Ovary (tissue), 9 donors: ENCODE results near the gene ZNF790. TPM values are rescaled to one million over a fixed set of nuclear protein-coding genes. Genes with fewer than 3 reads are reported as not detected.
"Not testable (repeated sequence)": the region's sequence is repeated elsewhere in the genome, so short reads cannot be mapped to it uniquely, and the experiment has no call there.

ENCODE experiments used
- DNase-seq, 5 donors: peaks; one replicate each; pipeline ENCODE4 v3.0.0-alpha.2; 2019 to 2020
- H3K27ac ChIP-seq, 2 donors: fragments of 200-600 bp; one replicate each; pipeline versions ENCODE4 v1.5.1 to v1.8.0; 2019 to 2022
- H3K27me3 ChIP-seq: fragments of 200-600 bp; one replicate; pipeline ENCODE4 v1.8.0; 2022
- H3K36me3 ChIP-seq: fragments of 200-600 bp; sonication (generic); one replicate; pipeline ENCODE4 v1.5.1; 2019
- H3K4me1 ChIP-seq: one replicate; pipeline ENCODE4 v1.8.1; 2013; ENCODE audit warnings: mild to moderate bottlenecking, moderate library complexity; ENCODE audit not compliant: insufficient read depth
- H3K4me3 ChIP-seq: fragments of 200-600 bp; sonication (generic); one replicate; pipeline ENCODE4 v1.5.1; 2017
- H3K9me3 ChIP-seq, 2 donors: fragments of 200-600 bp in 1 of 2; sonication (generic) in 1 of 2; one replicate each; pipeline versions ENCODE4 v1.5.1 to v1.8.1; 2013 to 2019; ENCODE audit warnings: mild to moderate bottlenecking in 1 of 2, moderate library complexity in 1 of 2
- EP300 ChIP-seq: sonication (generic); formaldehyde crosslinking; IDR thresholded peaks from one replicate; pipeline ENCODE4 v1.6.1; 2017; ENCODE audit warnings: antibody characterized with exemption
- POLR2A ChIP-seq: fragments of 450-650 bp; IDR thresholded peaks from one replicate; pipeline ENCODE4 v1.6.1; 2017; ENCODE audit warnings: antibody characterized with exemption, mild to moderate bottlenecking, moderate library complexity
- WGBS, 3 donors: extraction: QIAGEN DNeasy Blood & Tissue Kit in 1 of 3; methylation state at CpG; one replicate each; pipeline versions ENCODE4 v1.1.5 to v1.1.7; 2013 to 2017; 5-methylcytosine and 5-hydroxymethylcytosine counted together
- intact Hi-C, 4 donors: fragments of 100-400 bp; cut with DNase I; formaldehyde crosslinking; loops; one replicate each; pipeline versions ENCODE4 v1.11.0 to v1.15.1; 2022 to 2023
- polyA plus RNA-seq, 2 donors: library from polyadenylated mRNA; stranded (reverse); fragments of 200-250 nt in 1 of 2; fragments of 350-450 nt in 1 of 2; fragmentation: Illumina TruSeq in 1 of 2; extraction: RNeasy Lipid Tissue Mini Kit (QIAGEN cat#74804) in 1 of 2; gene quantifications; one replicate each; pipeline ENCODE4 v1.2.3, GENCODE V29; 2013 to 2014
- total RNA-seq, 7 donors: library from RNA; depleted of rRNA in 2 of 7; stranded (reverse); fragments of >200 nt in 2 of 7; fragmentation: NEBNext Ultra II Directional in 3 of 7; extraction: Animal tissue kit (Norgen Biotek cat#: 25700) in 3 of 7; gene quantifications; one replicate each; pipeline versions ENCODE4 v1.1.0 to v1.2.4, GENCODE V29; 2016 to 2023
- TF ChIP-seq, protein P1 (sequence below), 3 donors: fragments of 450-650 bp in 2 of 3; fragments of 200-600 bp in 1 of 3; IDR thresholded peaks; one replicate each; pipeline versions ENCODE4 v1.5.1 to v1.8.0; 2016 to 2022; ENCODE audit warnings: antibody characterized with exemption in 3 of 3, mild to moderate bottlenecking in 1 of 3
- donor health status: DM: no; HTN: no; CAD: no; lungs with moderate emphysema.
- donor health status: DM: no; HTN: no; CAD: no.
- donor health status: Bipolar disorder and iron deficiency.
- donor health status: DM: yes; HTN: yes; CAD: no.
- donor health status: DM: no; HTN: no; CAD: no.
- donor health status: DM: yes; HTN: yes; CAD: no.

Gene ZNF790
- total and polyA plus RNA-seq, 9 donors = 3.5 to 11.8 (median 8.1) TPM

DNA sequence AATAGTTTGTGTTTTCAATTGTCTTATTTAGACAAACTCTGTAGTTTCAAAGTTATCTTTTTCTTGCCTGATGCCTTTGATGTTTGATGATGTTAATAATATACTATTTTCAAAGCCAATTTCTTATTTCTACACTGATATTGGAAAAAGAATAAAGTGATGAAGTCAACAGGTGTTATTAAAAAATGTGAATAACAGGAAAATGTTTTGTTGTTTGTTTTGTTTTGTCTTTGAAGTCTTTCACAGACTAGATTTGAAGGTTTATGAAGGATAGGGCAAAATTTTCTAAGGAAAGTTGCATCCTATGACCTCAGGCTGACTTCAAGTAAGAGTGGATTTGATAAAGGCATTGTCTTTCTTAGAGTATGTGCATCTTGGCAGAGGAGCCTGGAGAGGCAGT, 31.2 kb downstream of the ZNF790 start:
- H3K27ac ChIP-seq = no peak overlapping the region
- DNase-seq = no peak
- H3K4me3 ChIP-seq = no peak overlapping the region
- H3K27me3 ChIP-seq = no peaks in the 10 kb centered on the region
- intact Hi-C loops = no loop called here
- peaks cover 11 to 48% of the 10 kb centered on the region in 2 donors for H3K9me3 ChIP-seq
- no peaks in the 10 kb centered on the region for H3K4me1 ChIP-seq
- no peak for TF ChIP-seq EP300
- no peak for TF ChIP-seq POLR2A
- TF ChIP-seq, protein P1, sequence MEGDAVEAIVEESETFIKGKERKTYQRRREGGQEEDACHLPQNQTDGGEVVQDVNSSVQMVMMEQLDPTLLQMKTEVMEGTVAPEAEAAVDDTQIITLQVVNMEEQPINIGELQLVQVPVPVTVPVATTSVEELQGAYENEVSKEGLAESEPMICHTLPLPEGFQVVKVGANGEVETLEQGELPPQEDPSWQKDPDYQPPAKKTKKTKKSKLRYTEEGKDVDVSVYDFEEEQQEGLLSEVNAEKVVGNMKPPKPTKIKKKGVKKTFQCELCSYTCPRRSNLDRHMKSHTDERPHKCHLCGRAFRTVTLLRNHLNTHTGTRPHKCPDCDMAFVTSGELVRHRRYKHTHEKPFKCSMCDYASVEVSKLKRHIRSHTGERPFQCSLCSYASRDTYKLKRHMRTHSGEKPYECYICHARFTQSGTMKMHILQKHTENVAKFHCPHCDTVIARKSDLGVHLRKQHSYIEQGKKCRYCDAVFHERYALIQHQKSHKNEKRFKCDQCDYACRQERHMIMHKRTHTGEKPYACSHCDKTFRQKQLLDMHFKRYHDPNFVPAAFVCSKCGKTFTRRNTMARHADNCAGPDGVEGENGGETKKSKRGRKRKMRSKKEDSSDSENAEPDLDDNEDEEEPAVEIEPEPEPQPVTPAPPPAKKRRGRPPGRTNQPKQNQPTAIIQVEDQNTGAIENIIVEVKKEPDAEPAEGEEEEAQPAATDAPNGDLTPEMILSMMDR (IDR thresholded peaks at IDR 0.05) = no peak
- no peaks in the 10 kb centered on the region for H3K36me3 ChIP-seq

DNA sequence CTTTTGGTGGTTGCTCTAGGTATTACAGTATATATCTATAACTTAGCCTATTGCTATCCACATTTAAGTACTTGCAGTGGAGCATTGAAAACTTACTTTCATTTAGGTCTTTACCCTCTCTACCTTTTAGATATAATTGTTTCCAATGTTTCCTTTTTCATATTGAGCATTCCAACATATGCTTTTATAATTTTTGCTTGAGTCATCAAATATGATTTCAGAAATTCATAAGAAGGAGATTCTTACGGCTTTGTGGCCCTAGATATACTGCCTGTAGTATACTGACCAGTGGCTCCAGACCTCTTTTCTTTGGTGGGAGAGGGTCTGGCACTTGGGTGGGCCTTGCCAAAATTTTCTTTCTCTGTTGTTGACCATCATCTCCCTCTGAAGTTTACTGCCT, 32.8 kb downstream of the ZNF790 start:
- Histone ChIP-seq H3K36me3 (no peaks in the 10 kb centered on the region), H3K27me3 (no peaks in the 10 kb centered on the region), H3K27ac (no peak overlapping the region), H3K4me1 (no peaks in the 10 kb centered on the region), H3K9me3 (peaks cover 8 to 52% of the 10 kb centered on the region in 2 donors), H3K4me3 (no peak overlapping the region)
- intact Hi-C loops = no loop called here
- TF ChIP-seq, protein P1 (IDR thresholded peaks at IDR 0.05) = no peak
- no peak for TF ChIP-seq POLR2A
- TF ChIP-seq EP300 = no peak
- no peak for DNase-seq
- 89 to 94% (median 91%) methylated on average over 1 of the region's 1 CpG for WGBS, 3 donors

DNA sequence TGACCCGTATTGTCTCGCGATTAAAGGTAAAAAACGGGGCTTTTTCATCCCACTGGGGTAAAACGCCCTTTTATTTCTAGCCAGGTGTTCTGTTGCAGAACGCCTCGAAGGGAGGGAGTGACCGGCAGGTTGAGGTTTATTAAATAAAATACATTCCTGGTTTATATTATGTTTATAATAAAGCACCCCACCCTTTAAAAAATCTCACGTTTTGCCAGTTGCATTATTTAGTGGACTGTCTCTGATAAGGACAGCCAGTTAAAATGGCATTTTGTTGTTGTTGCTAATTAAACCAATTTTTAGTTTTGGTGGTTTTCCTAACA, 40.4 kb downstream of the ZNF790 start:
- H3K9me3 ChIP-seq = peaks cover 0 to 21% of the 10 kb centered on the region in 2 donors
- DNase-seq = no peak
- H3K36me3 ChIP-seq = no peaks in the 10 kb centered on the region
- no peak overlapping the region for H3K27ac ChIP-seq
- WGBS, 3 donors = 0% methylated on average over 9 of the region's 9 CpGs
- H3K4me3 ChIP-seq = peak overlapping the region; percentile 89
- intact Hi-C loops = loop anchor here in 1 of 4 donors (2.0 kb wide), 1 partner anchor 25 kb away; the partner anchor contains the start of gene ZNF850
- no peak for TF ChIP-seq POLR2A
- TF ChIP-seq, protein P1 (IDR thresholded peaks at IDR 0.05) = no peak
- no peak for TF ChIP-seq EP300
- H3K27me3 ChIP-seq = no peaks in the 10 kb centered on the region
- H3K4me1 ChIP-seq = peaks cover 3% of the 10 kb centered on the region

DNA sequence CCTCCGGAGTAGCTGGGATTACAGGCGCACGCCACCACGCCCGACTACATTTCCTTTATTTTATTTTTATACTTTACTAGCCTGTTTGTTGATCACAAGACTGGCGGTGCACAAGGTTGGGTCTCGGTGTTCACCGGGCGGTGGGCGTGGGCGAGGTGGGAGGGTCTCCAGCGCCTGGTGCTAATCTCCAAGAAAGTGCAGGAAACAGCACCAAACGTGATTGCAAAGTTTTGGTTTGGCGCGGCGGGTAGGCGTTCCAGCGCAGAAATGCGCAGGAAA, 41.5 kb downstream of the ZNF790 start:
- intact Hi-C loops = loop anchor here in 1 of 4 donors (2.0 kb wide), 1 partner anchor 24 kb away; the partner anchor contains the start of gene ZNF850
- 7 to 22% (median 15%) methylated on average over 19 of the region's 19 CpGs for WGBS, 3 donors
- H3K27ac ChIP-seq = peak overlapping the region in 1 of 2 donors; percentile 29
- H3K36me3 ChIP-seq = no peaks in the 10 kb centered on the region
- peaks cover 3% of the 10 kb centered on the region for H3K4me1 ChIP-seq
- TF ChIP-seq EP300 (no peak), POLR2A (no peak)
- TF ChIP-seq, protein P1 (IDR thresholded peaks at IDR 0.05) = no peak
- H3K27me3 ChIP-seq = no peaks in the 10 kb centered on the region
- no peak for DNase-seq
- H3K9me3 ChIP-seq = peaks cover 0 to 14% of the 10 kb centered on the region in 2 donors
- H3K4me3 ChIP-seq = peak overlapping the region; percentile 89

DNA sequence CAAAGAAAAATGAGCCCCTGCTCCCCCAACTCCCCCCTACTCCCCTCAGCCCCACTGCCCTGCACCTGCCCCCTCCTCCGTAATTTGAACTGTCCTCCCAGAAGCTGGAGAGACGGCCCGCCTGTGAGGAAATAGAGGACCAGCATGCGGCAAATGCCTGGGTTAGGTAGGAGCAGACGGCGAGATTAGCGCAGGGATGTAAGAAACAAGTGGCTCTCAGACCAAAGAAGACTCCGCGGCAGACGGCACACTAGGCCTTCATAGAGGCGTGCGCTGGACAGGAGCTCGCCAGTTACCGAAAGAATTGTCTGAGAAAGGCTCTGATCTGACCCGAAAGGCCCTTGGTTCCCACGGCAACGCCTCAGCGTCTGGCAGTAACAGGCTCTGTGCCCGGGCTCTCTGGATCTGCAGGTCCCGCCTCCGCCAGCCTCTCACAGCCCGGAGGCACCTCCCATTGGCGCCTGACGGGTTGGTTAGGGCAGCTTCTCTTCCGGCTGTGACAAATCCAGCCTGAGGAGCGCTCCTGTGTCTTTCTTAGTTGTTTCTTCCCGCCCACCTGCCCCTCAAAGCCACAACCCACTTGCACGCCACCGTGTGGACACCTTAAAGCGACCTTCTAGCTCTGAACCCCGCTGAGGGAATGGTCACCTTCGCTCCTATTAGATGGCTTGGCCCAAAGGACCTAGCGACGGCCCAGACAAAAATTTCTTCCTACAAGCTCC, 46.6 kb downstream of the ZNF790 start:
- not testable (repeated sequence) for H3K27ac ChIP-seq, H3K4me3 ChIP-seq
- WGBS, 3 donors = 5 to 8% (median 7%) methylated on average over 24 to 34 of the region's 34 CpGs

More for the DNA sequence above, 46.6 kb downstream of the ZNF790 start:
- H3K9me3 ChIP-seq, H3K36me3 ChIP-seq, intact Hi-C loops, H3K27me3 ChIP-seq, H3K4me1 ChIP-seq: not testable (repeated sequence)
- peak in 1 of 5 donors; percentile 20 for DNase-seq
